HEK293T (cell line): ENCODE results near the gene MAPRE2.

Experiments
- BHLHE40 ChIP-seq: fragments of 450-650 bp; IDR thresholded peaks from 2 replicates; pipeline ENCODE4 v1.6.1; 2016; ENCODE audit warnings: mild to moderate bottlenecking, moderate library complexity, borderline replicate concordance
- CTBP1 ChIP-seq: fragments of 450-650 bp; IDR thresholded peaks from 2 replicates; pipeline ENCODE4 v1.6.1; 2016; ENCODE audit warnings: borderline replicate concordance
- ELF4 ChIP-seq: fragments of 450-650 bp; IDR thresholded peaks from 2 replicates; pipeline ENCODE4 v1.6.1; 2017; ENCODE audit warnings: antibody characterized with exemption
- FOXK2 ChIP-seq: fragments of 450-650 bp; IDR thresholded peaks from 2 replicates; pipeline ENCODE4 v1.6.1; 2016; ENCODE audit warnings: mild to moderate bottlenecking
- FOXM1 ChIP-seq: fragments of 450-650 bp; IDR thresholded peaks from 2 replicates; pipeline ENCODE4 v1.6.1; 2017; ENCODE audit warnings: mild to moderate bottlenecking, borderline replicate concordance
- L3MBTL2 ChIP-seq: fragments of 450-650 bp; conservative IDR thresholded peaks from 2 replicates; pipeline ENCODE4 v1.6.1; 2016; ENCODE audit warnings: mild to moderate bottlenecking
- LEF1 ChIP-seq: fragments of 450-650 bp; IDR thresholded peaks from 2 replicates; pipeline ENCODE4 v1.6.1; 2017; ENCODE audit warnings: mild to moderate bottlenecking, borderline replicate concordance
- SP1 ChIP-seq: fragments of 450-650 bp; IDR thresholded peaks from 2 replicates; pipeline ENCODE4 v1.6.1; 2017
- TARDBP ChIP-seq: fragments of 450-650 bp; IDR thresholded peaks from 2 replicates; pipeline ENCODE4 v1.6.1; 2016
- TF ChIP-seq, protein P1 (sequence below): fragments of 450-650 bp; IDR thresholded peaks from 2 replicates; pipeline ENCODE4 v1.6.1; 2016

DNA sequence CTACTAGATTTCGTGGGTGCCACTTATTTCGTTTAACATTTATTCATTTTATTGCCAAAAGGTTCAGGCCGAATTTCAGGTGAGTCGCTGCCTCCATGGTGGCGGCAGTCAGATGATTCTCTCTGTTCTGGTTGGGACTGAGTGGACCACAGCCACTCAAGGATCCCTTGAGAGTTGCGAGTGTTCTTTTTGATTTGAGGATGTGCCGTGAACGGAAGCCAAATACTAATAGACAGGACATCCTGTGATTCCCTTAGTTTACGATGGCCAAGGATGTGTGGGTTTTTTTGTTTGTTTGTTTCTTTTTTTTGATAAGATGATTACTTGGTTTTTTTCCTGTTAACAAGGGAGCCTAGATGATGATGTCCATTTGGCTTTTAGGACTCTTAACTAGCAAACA is 13.2 kb downstream of the MAPRE2 start:
- no peak for TF ChIP-seq BHLHE40
- no peak for TF ChIP-seq LEF1
- no peak for TF ChIP-seq FOXM1
- TF ChIP-seq ELF4, result no peak
- TF ChIP-seq CTBP1, result no peak
- TF ChIP-seq FOXK2, result no peak
- TF ChIP-seq TARDBP, result no peak
- TF ChIP-seq SP1, result no peak
- no peak for TF ChIP-seq L3MBTL2
- TF ChIP-seq, protein P1, sequence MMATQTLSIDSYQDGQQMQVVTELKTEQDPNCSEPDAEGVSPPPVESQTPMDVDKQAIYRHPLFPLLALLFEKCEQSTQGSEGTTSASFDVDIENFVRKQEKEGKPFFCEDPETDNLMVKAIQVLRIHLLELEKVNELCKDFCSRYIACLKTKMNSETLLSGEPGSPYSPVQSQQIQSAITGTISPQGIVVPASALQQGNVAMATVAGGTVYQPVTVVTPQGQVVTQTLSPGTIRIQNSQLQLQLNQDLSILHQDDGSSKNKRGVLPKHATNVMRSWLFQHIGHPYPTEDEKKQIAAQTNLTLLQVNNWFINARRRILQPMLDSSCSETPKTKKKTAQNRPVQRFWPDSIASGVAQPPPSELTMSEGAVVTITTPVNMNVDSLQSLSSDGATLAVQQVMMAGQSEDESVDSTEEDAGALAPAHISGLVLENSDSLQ, result no peak
